Gastroesophageal sphincter (tissue), 4 donors: ENCODE measurements around the gene ISCA2. TPM values are rescaled to one million over a fixed set of nuclear protein-coding genes. Genes with fewer than 3 reads are reported as not detected.

Experiments used
- ATAC-seq: fragments of 150-250 bp; one replicate; pipeline ENCODE4 v1.9.1; 2016; ENCODE audit warnings: mild to moderate bottlenecking, moderate library complexity
- H3K27ac ChIP-seq, 4 donors: fragments of 200-600 bp; sonication (generic) in 3 of 4; 1 replicate in 3 of 4; 2 replicates in 1 of 4; pipeline ENCODE4 v1.5.1; 2016 to 2019
- H3K27me3 ChIP-seq: fragments of 200-600 bp; sonication (generic); one replicate; pipeline ENCODE4 v1.5.1; 2019
- H3K36me3 ChIP-seq, 2 donors: fragments of 200-600 bp; sonication (generic); one replicate each; pipeline ENCODE4 v1.5.1; 2019; ENCODE audit warnings: control low read depth in 1 of 2
- H3K4me1 ChIP-seq, 3 donors: fragments of 200-600 bp; sonication (generic); 1 replicate in 2 of 3; 2 replicates in 1 of 3; pipeline ENCODE4 v1.5.1; 2016 to 2019; ENCODE audit warnings: control low read depth in 2 of 3
- H3K4me3 ChIP-seq, 2 donors: fragments of 200-600 bp; sonication (generic); one replicate each; pipeline ENCODE4 v1.5.1; 2019; ENCODE audit warnings: mild to moderate bottlenecking in 1 of 2, moderate library complexity in 1 of 2
- H3K9me3 ChIP-seq, 3 donors: fragments of 200-600 bp; sonication (generic); one replicate each; pipeline ENCODE4 v1.5.1; 2017 to 2019; ENCODE audit warnings: control low read depth in 2 of 3
- EP300 ChIP-seq: sonication (generic); formaldehyde crosslinking; IDR thresholded peaks from one replicate; pipeline ENCODE4 v1.6.1; 2017; ENCODE audit warnings: antibody characterized with exemption, mild to moderate bottlenecking
- POLR2A ChIP-seq, 2 donors: fragments of 450-650 bp; IDR thresholded peaks; one replicate each; pipeline ENCODE4 v1.6.1; 2017; ENCODE audit warnings: antibody characterized with exemption in 2 of 2, mild to moderate bottlenecking in 2 of 2, moderate library complexity in 1 of 2
- POLR2AphosphoS5 ChIP-seq: sonication (generic); formaldehyde crosslinking; IDR thresholded peaks from one replicate; pipeline ENCODE4 v1.6.1; 2017; ENCODE audit warnings: antibody characterized with exemption
- WGBS, 2 donors: methylation state at CpG; one replicate each; pipeline ENCODE4 v1.1.5; 2018; ENCODE audit warnings: low coverage in 1 of 2; 5-methylcytosine and 5-hydroxymethylcytosine counted together
- total RNA-seq, 4 donors: library from RNA; depleted of rRNA; stranded (reverse); fragments of >200 nt; gene quantifications; one replicate each; pipeline ENCODE4 v1.1.0, GENCODE V29; 2016
- TF ChIP-seq, protein P1 (sequence below), 4 experiments: fragments of 200-600 bp in 2 of 4; fragments of 450-650 bp in 2 of 4; sonication (generic) in 1 of 4; IDR thresholded peaks; one replicate each; pipeline ENCODE4 v1.5.1; 2017 to 2019; ENCODE audit warnings: antibody characterized with exemption in 4 of 4, mild to moderate bottlenecking in 2 of 4, moderate library complexity in 2 of 4

ISCA2 gene
- total RNA-seq, 4 donors from 2014 or later: 10.6 to 16.3 (median 10.9) TPM

DNA sequence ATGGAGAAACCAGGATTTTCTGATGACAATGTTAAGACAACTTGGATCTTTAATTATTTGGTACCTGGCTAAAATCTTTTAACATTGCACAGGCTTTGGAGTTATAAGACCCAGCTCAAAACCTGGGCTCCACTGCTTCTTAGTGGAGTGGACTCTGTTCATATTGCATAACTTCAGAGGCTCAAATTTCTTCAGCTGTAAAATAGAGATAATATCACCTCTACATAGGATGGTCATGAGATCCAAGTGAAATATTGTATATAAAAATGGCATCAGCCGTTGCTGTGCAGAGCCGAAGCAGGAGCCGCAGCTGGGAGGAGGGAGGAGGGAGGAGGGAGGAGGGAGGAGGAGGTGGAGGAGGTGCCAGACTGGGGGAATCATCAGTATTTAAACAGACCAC lies 11.0 kb upstream of the ISCA2 start:
- H3K4me3 ChIP-seq: no peak overlapping the region
- no peaks in the 10 kb centered on the region for H3K9me3 ChIP-seq
- H3K4me1 ChIP-seq: no peaks in the 10 kb centered on the region
- WGBS, 2 donors: 62 to 79% methylated on average over 2 to 3 of the region's 3 CpGs
- no peak overlapping the region for H3K27ac ChIP-seq
- H3K36me3 ChIP-seq: peaks cover 3 to 86% of the 10 kb centered on the region in 2 donors
- ATAC-seq: no peak
- H3K27me3 ChIP-seq: no peaks in the 10 kb centered on the region
- no peak for TF ChIP-seq EP300
- TF ChIP-seq POLR2AphosphoS5: no peak
- TF ChIP-seq, protein P1, sequence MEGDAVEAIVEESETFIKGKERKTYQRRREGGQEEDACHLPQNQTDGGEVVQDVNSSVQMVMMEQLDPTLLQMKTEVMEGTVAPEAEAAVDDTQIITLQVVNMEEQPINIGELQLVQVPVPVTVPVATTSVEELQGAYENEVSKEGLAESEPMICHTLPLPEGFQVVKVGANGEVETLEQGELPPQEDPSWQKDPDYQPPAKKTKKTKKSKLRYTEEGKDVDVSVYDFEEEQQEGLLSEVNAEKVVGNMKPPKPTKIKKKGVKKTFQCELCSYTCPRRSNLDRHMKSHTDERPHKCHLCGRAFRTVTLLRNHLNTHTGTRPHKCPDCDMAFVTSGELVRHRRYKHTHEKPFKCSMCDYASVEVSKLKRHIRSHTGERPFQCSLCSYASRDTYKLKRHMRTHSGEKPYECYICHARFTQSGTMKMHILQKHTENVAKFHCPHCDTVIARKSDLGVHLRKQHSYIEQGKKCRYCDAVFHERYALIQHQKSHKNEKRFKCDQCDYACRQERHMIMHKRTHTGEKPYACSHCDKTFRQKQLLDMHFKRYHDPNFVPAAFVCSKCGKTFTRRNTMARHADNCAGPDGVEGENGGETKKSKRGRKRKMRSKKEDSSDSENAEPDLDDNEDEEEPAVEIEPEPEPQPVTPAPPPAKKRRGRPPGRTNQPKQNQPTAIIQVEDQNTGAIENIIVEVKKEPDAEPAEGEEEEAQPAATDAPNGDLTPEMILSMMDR (IDR thresholded peaks at IDR 0.05): no peak
- no peak for TF ChIP-seq POLR2A (IDR thresholded peaks at IDR 0.05)

DNA sequence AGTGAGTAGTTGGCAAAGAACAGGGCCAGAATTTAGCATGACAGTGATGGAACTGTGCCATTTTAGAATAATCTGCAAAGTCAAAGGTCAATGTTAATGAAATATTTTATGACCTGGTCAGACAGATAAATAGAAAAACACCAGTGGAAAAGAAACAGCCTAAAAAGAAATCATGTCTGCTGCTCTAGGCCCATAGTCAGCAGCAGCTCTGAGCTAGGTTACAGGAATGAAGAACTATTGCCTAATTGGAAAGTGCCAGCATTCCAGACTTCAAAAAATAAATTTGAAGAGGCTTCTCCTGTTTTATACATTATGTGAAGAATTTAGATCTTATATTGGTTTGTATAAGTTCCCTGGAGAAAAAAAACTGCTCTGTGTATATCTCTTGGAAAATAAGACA lies 10.2 kb upstream of the ISCA2 start:
- no peaks in the 10 kb centered on the region for H3K9me3 ChIP-seq
- H3K36me3 ChIP-seq: peaks cover 3 to 84% of the 10 kb centered on the region in 2 donors
- H3K27me3 ChIP-seq: no peaks in the 10 kb centered on the region
- H3K27ac ChIP-seq: no peak overlapping the region
- H3K4me3 ChIP-seq: no peak overlapping the region
- H3K4me1 ChIP-seq: peaks cover 0 to 1% (median 0%) of the 10 kb centered on the region in 3 donors
- ATAC-seq: no peak
- TF ChIP-seq POLR2A (IDR thresholded peaks at IDR 0.05) (no peak), POLR2AphosphoS5 (no peak), EP300 (no peak)
- TF ChIP-seq, protein P1 (IDR thresholded peaks at IDR 0.05): no peak

DNA sequence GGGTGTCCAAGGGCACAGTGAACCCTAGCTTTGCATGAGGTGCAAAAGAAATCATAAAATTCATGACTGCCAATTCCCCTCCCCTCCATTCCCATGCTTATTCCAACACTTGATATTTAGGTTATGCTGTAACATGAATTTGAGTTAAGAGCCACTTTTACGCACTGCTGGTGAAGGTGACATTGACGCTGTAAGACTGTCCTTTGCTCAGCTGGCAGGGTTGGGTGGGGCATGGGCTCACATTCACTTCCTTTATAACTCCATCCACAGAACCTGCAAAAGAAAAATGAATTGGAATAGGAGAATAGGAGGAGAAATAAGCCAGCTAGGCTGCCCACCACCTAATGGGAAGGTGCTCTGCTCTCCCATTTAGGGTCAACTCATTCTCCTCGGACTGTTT lies 7.4 kb upstream of the ISCA2 start:
- Histone ChIP-seq H3K27me3 (no peaks in the 10 kb centered on the region), H3K27ac (no peak overlapping the region), H3K4me3 (no peak overlapping the region), H3K4me1 (peaks cover 0 to 29% (median 0%) of the 10 kb centered on the region in 3 donors), H3K36me3 (peaks cover 0 to 55% of the 10 kb centered on the region in 2 donors), H3K9me3 (no peaks in the 10 kb centered on the region)
- no peak for TF ChIP-seq POLR2A (IDR thresholded peaks at IDR 0.05)
- no peak for TF ChIP-seq EP300
- no peak for TF ChIP-seq POLR2AphosphoS5
- TF ChIP-seq, protein P1 (IDR thresholded peaks at IDR 0.05): no peak
- ATAC-seq: no peak
- WGBS, 2 donors: 78 to 100% methylated on average over 2 to 3 of the region's 3 CpGs

DNA sequence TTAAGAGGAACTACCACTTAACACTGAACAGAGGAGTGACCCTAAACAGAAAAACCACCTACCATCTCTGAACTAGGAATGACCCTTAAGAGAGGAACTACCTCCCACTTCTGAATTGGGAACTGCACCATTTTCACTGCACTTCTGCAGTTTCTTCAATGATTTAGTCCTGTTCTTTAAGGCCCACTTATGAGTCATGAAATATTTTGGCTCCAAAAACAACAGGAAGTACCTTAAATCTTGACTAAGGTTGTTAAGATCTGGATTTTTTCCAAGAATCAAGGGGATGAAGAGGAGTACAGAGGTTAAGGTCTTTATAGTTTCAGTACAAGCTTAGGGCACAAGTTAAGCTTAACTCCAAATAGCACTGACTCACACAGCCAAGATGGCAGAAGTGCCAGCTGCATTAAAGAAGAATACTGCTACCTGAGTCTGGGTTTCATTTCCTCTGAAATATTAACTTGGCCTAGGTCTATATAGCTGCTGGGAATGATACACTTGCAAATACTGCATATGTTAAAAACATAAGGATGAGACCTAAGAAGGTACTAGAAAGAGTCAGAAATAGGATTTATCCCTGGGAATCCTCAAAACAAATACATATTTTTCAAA lies 4.7 kb upstream of the ISCA2 start:
- TF ChIP-seq POLR2A (IDR thresholded peaks at IDR 0.05) (no peak), EP300 (no peak), POLR2AphosphoS5 (no peak)
- TF ChIP-seq, protein P1 (IDR thresholded peaks at IDR 0.05): no peak
- H3K36me3 ChIP-seq: peaks cover 0 to 28% of the 10 kb centered on the region in 2 donors

DNA sequence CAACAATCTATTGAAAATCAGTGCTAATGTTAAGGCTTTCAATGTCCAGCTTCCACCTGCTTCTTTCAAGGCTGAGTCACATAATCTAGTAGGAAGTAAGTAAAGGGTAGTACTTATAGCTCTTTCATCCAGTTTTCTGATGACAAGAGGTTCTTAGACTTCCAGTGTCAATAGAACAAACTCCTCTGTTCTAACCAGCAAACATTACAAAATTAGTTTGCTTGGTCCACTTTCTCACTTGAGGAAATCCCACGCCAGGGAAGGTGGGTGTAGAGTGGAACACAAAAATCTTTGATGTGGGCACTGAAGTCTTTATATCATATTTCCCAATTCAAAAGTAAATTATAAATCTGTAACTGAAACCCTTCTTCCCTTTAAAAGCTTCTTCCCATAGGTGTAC lies 3.1 kb upstream of the ISCA2 start:
- Histone ChIP-seq H3K4me1 (peaks cover 6 to 58% (median 7%) of the 10 kb centered on the region in 3 donors), H3K4me3 (no peak overlapping the region), H3K9me3 (no peaks in the 10 kb centered on the region), H3K27me3 (no peaks in the 10 kb centered on the region), H3K27ac (no peak overlapping the region), H3K36me3 (peaks cover 0 to 17% of the 10 kb centered on the region in 2 donors)
- 83 to 100% methylated on average over 1 of the region's 1 CpG for WGBS, 2 donors
- TF ChIP-seq EP300: no peak
- no peak for TF ChIP-seq POLR2A (IDR thresholded peaks at IDR 0.05)
- TF ChIP-seq POLR2AphosphoS5: no peak
- TF ChIP-seq, protein P1 (IDR thresholded peaks at IDR 0.05): no peak
- no peak for ATAC-seq

More for the DNA sequence above, 4.7 kb upstream of the ISCA2 start:
- no peak for ATAC-seq
- no peaks in the 10 kb centered on the region for H3K27me3 ChIP-seq
- H3K4me1 ChIP-seq: peaks cover 0 to 42% (median 0%) of the 10 kb centered on the region in 3 donors
- no peak overlapping the region for H3K4me3 ChIP-seq
- no peak overlapping the region for H3K27ac ChIP-seq
- H3K9me3 ChIP-seq: no peaks in the 10 kb centered on the region
